ENCODE data around the gene GSAP. TPM values are rescaled to one million over a fixed set of nuclear protein-coding genes. Genes with fewer than 3 reads are reported as not detected.

The GSAP gene, protein sequence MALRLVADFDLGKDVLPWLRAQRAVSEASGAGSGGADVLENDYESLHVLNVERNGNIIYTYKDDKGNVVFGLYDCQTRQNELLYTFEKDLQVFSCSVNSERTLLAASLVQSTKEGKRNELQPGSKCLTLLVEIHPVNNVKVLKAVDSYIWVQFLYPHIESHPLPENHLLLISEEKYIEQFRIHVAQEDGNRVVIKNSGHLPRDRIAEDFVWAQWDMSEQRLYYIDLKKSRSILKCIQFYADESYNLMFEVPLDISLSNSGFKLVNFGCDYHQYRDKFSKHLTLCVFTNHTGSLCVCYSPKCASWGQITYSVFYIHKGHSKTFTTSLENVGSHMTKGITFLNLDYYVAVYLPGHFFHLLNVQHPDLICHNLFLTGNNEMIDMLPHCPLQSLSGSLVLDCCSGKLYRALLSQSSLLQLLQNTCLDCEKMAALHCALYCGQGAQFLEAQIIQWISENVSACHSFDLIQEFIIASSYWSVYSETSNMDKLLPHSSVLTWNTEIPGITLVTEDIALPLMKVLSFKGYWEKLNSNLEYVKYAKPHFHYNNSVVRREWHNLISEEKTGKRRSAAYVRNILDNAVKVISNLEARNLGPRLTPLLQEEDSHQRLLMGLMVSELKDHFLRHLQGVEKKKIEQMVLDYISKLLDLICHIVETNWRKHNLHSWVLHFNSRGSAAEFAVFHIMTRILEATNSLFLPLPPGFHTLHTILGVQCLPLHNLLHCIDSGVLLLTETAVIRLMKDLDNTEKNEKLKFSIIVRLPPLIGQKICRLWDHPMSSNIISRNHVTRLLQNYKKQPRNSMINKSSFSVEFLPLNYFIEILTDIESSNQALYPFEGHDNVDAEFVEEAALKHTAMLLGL
- 5.9 and 7.5 TPM in 2 replicates for polyA plus RNA-seq (2012; rRNA removed)
- polyA plus RNA-seq (2012; cell fraction: cytosol; rRNA removed) = 5.7 and 6.2 TPM in 2 replicates
- polyA plus RNA-seq (2012; cell fraction: nucleus; rRNA removed) = 20.4 and 29.3 TPM in 2 replicates

DNA sequence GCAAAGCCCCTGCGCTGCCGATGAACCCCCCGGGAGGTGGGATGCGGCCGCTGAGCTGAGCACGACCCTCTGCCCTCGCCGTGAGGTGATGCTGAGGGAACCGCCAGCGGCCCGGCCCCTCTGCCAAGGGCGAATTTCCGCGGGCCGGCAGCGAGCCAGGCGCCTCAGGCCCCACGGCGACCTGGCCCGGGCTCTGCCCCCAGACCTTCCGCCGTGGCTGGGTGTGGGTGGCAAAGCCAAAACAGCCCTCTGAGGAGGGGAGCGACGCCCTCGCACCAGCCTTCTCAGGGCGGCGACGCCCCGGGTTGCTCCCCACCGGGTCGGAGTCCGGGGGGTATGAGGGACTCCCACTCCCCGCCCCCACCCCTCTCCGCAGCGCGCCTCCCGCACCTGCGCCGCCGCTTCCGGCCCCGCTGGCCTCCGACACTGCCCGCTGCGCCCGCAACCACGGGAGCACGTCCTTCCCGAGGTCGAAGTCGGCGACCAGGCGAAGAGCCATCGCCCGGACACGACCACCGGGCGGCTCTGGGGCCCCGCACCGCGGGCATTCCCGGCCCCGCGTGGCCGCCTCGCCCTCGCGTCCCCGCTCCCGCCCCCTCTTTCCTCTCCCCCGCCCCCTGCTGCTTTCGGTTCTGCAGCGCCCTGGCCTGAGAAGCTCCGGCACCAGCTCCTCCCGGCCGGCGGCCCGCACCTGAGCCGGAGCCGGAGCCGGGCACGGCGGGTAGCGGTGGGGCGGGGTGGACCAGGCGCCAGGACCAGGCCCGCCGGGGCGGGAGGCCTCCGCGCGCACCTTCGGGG lies at the start of gene GSAP:
Gene GSAP (minus strand): TSS at position 527 of the 798 bp plus-strand sequence. CDS start 28 bp downstream, at position 499.
- Histone ChIP-seq H3K9ac (peak within 1 kb of the TSS; percentile 69), H3K4me3 (ENCODE audit: low read depth in 2 of 2, low read length in 1 of 2) (peak within 1 kb of the TSS; percentile 64 to 79), H2AFZ (ENCODE audit: low read depth) (peak within 1 kb of the TSS; percentile 87), H3K27me3 (ENCODE audit: insufficient read depth) (no peaks in the 10 kb centered on the region), H3K9me2 (no peaks in the 10 kb centered on the region), H3F3A (replicated peaks; ENCODE audit: insufficient read depth) (no peaks in the 10 kb centered on the region), H3K4me1 (ENCODE audit: control insufficient read depth in 1 of 2, insufficient read depth in 2 of 2, low read depth in 1 of 2, low read length in 1 of 2) (peaks cover 0 to 12% of the 10 kb centered on the region in 2 experiments; a peak in 2 of 4 replicates), H4K20me1 (ENCODE audit: insufficient read depth) (no peaks in the 10 kb centered on the region), H3K36me3 (replicated peaks in 1 of 2; ENCODE audit: control insufficient read depth in 1 of 2, insufficient read depth in 2 of 2, low read length in 1 of 2) (no peaks in the 10 kb centered on the region), H3K9me3 (no peaks in the 10 kb centered on the region), H3K4me2 (peak within 1 kb of the TSS; percentile 83), H3K27ac (ENCODE audit: low read depth in 2 of 2, low read length in 1 of 2) (peak within 1 kb of the TSS in 1 of 2 experiments; percentile 77; a peak in 2 of 4 replicates), H3K79me2 (ENCODE audit: insufficient read depth) (no peaks in the 10 kb centered on the region)
- CTCF ChIA-PET = interaction anchor here (0.5 to 4.4 kb wide), 11 partner anchors 9 to 1686 kb away, joined by 3 to 18 read pairs (median 4); no protein-coding TSS in a partner anchor
- 2% methylated on average over 57 of the region's 93 CpGs for WGBS (ENCODE audit: low lambda C conversion rate)
- peak; percentile 94 for DNase-seq
- POLR2A ChIA-PET = interaction anchor here (0.8 to 2.2 kb wide), 6 partner anchors 9 to 120 kb away, joined by 3 to 12 read pairs (median 4); no protein-coding TSS in a partner anchor
- TF ChIP-seq SIN3A (IDR thresholded peaks at IDR 0.05; ENCODE audit: borderline replicate concordance, low read depth, low read length) = peak; percentile 33; the same call in 1 of the 2 replicates
- TF ChIP-seq NFIC (IDR thresholded peaks at IDR 0.05; ENCODE audit: borderline replicate concordance) = peak; percentile 20; the same call in 1 of the 2 replicates
- peak; percentile 9; the same call in 1 of the 2 replicates for TF ChIP-seq TAF1 (IDR thresholded peaks at IDR 0.05; ENCODE audit: borderline replicate concordance, low read depth, low read length)
- TF ChIP-seq CHD2 (IDR thresholded peaks at IDR 0.05; ENCODE audit: low read length, partially characterized antibody) = peak; percentile 42
- no peak for TF ChIP-seq EP300 (IDR thresholded peaks at IDR 0.05; ENCODE audit: borderline replicate concordance in 1 of 2, low read depth in 1 of 2, low read length in 1 of 2)
- TF ChIP-seq RAD21 (IDR thresholded peaks at IDR 0.05; ENCODE audit: low read length) = peak; percentile 1; the same call in 1 of the 2 replicates
- TF ChIP-seq, protein P1, sequence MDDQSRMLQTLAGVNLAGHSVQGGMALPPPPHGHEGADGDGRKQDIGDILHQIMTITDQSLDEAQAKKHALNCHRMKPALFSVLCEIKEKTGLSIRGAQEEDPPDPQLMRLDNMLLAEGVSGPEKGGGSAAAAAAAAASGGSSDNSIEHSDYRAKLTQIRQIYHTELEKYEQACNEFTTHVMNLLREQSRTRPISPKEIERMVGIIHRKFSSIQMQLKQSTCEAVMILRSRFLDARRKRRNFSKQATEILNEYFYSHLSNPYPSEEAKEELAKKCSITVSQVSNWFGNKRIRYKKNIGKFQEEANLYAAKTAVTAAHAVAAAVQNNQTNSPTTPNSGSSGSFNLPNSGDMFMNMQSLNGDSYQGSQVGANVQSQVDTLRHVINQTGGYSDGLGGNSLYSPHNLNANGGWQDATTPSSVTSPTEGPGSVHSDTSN (IDR thresholded peaks at IDR 0.05) = no peak
- TF ChIP-seq, protein P2, sequence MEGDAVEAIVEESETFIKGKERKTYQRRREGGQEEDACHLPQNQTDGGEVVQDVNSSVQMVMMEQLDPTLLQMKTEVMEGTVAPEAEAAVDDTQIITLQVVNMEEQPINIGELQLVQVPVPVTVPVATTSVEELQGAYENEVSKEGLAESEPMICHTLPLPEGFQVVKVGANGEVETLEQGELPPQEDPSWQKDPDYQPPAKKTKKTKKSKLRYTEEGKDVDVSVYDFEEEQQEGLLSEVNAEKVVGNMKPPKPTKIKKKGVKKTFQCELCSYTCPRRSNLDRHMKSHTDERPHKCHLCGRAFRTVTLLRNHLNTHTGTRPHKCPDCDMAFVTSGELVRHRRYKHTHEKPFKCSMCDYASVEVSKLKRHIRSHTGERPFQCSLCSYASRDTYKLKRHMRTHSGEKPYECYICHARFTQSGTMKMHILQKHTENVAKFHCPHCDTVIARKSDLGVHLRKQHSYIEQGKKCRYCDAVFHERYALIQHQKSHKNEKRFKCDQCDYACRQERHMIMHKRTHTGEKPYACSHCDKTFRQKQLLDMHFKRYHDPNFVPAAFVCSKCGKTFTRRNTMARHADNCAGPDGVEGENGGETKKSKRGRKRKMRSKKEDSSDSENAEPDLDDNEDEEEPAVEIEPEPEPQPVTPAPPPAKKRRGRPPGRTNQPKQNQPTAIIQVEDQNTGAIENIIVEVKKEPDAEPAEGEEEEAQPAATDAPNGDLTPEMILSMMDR (IDR thresholded peaks at IDR 0.05) = peak; percentile 28; the same call in 1 of the 2 replicates
